WTC11 (cell line): ENCODE measurements around the gene SIGLEC15.

Experiments used
- ATF3 ChIP-seq: sonication (generic); formaldehyde crosslinking; conservative IDR thresholded peaks from 2 replicates; pipeline ENCODE4 v1.8.1; 2022; ENCODE audit warnings: mild to moderate bottlenecking, missing genetic modification reagents
- CTCF ChIP-seq: fragments of 200-600 bp; IDR thresholded peaks from 2 replicates; pipeline ENCODE4 v1.8.0; 2022; ENCODE audit warnings: antibody characterized with exemption
- HMGXB4 ChIP-seq: sonication (generic); formaldehyde crosslinking; IDR thresholded peaks from 2 replicates; pipeline ENCODE4 v1.8.1; 2023; ENCODE audit warnings: mild to moderate bottlenecking, moderate library complexity, missing genetic modification reagents
- MLX ChIP-seq: sonication (generic); formaldehyde crosslinking; IDR thresholded peaks from 2 replicates; pipeline ENCODE4 v1.8.1; 2023; ENCODE audit warnings: mild to moderate bottlenecking, missing genetic modification reagents, moderate library complexity
- NR2C2 ChIP-seq: sonication (generic); formaldehyde crosslinking; IDR thresholded peaks from 2 replicates; pipeline ENCODE4 v1.8.0; 2022; ENCODE audit warnings: mild to moderate bottlenecking, missing genetic modification reagents
- PRRX2 ChIP-seq: fragments of 250-450 bp; sonication (Bioruptor Pico); IDR thresholded peaks from 2 replicates; pipeline ENCODE4 v1.8.0; 2021; ENCODE audit warnings: mild to moderate bottlenecking

- TF ChIP-seq PRRX2 (CRISPR knock-in tag) (no peak), CTCF (no peak), ATF3 (CRISPR knock-in tag) (no peak), HMGXB4 (CRISPR knock-in tag) (no peak), NR2C2 (CRISPR knock-in tag) (no peak), MLX (CRISPR knock-in tag) (no peak)
Measured at GRCh38 chr18:45826084-45826483, 609 bp downstream of the SIGLEC15 start.
